IMR-90 (cell line): ENCODE results near the gene TCAP.

ENCODE experiments used
- CTCF ChIP-seq: conservative IDR thresholded peaks from 2 replicates; pipeline ENCODE4 v1.5.1; 2012; ENCODE audit warnings: mild to moderate bottlenecking, low read depth, low read length, improper control_type of control experiment
- MXI1 ChIP-seq: IDR thresholded peaks from 2 replicates; pipeline ENCODE4 v1.6.1; 2012; ENCODE audit warnings: low read depth, mild to moderate bottlenecking, low read length, moderate library complexity, borderline replicate concordance
- POLR2A ChIP-seq: IDR thresholded peaks from 2 replicates; pipeline ENCODE4 v1.6.1; 2012; ENCODE audit warnings: mild to moderate bottlenecking, low read depth, low read length
- RFX5 ChIP-seq: IDR thresholded peaks from 2 replicates; pipeline ENCODE4 v1.8.0; 2012; ENCODE audit warnings: low read depth, mild to moderate bottlenecking, low read length, moderate library complexity
- USF2 ChIP-seq: fragments of 150-350 bp; IDR thresholded peaks from 2 replicates; pipeline ENCODE4 v1.6.1; 2017; ENCODE audit warnings: mild to moderate bottlenecking, antibody characterized with exemption, low read length, low read depth

GRCh38 chr17:39653662-39654331 is 11.4 kb upstream of the TCAP start:
- no peak for TF ChIP-seq RFX5
- peak; percentile 70 for TF ChIP-seq CTCF
- TF ChIP-seq POLR2A: no peak
- TF ChIP-seq USF2: no peak
- TF ChIP-seq MXI1: no peak
